HG02852 (cell line): Measurements from ENCODE around the gene CASZ1.

Experiments used
- ATAC-seq: cut with Tn5 transposase; IDR thresholded peaks from one replicate; pipeline ENCODE4 v1.9.1; 2021; ENCODE audit warnings: mild to moderate bottlenecking, moderate library complexity; ENCODE audit not compliant: unreplicated experiment

CASZ1 gene

DNA sequence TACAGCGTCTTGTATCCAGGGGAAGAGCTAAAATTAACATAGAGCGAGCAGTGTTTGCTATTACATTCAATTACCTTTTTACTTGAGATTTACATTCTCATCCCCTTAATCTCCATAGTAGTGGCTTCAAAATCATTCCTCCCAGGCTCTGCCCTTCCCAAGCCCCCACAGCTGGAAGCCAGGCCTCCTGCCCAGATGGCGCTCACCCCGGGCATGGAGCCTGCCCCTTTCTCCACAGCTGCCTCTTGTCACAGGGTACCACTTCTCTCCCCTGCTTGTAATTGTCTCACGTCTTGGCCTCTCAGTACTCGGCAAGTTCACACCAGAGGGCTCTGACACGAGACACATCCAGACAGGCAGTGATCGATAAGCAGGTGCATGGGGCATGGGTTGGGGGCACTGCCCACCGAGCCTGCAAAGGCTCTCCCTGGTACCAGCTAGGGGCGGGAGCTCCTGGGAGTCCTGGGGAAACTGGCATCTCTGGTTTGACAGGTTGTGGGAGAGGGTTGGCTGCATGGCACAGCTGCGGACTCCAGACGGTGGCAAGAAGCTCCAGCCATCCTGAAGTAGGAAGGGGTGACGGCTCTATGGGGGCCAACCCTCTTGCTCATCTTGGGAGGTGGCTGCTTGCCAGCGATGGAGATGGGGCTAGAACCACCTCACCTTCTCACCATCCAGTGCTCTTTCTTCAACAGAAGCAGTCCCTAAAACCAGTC is 20.1 kb downstream of the CASZ1 start:
- ATAC-seq = no peak

DNA sequence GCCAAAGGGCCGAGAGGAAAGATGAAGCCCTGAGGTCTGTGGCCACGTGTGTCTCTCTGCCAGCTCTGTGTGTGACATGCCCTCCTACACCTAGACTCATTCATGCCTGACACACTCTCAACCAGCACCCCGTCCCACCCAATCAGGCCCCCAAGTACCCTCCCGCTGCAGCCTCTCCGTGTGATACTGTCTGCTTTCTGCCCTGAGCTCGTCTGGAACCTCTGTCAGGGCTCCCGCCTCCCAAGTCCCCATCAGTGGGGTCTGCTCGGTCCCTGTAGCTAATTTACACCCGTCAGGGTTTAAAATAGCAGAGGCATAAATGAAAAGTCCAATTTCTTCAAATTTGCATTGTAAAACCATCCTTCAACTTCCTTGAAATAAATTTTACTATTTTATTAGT is 20.7 kb downstream of the CASZ1 start:
- no peak for ATAC-seq

DNA sequence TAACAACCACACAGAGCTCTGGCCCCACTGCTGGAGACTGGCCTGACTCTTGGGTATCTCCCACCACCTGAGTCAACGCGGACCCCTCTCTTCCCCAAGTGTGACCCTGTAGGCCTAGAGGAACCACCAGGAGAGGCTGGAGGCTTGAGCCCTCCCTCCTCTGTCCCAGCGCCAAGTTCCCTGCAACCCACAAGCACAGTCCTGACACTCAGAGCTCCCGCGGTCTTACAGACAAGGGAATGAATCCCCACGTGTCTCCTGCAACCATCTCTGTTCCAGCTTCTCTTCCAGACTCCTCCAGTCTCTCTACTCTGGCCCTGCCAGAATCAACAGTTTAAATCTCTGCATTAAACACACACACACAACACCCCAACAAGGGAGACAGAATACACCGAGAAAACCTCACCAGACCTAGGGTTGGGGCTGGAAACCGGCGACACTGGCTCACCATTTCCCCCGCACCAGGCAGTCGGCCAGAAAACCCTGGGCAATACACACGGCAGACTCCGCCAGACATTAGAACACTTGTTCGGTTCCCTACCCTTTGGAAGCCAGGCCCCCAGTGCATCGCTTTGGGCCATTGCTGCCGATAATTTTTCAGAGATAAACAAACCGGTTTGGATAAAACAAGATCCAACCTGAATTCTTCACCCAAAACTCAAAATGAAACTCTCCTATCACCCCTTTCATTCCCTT is 21.7 kb downstream of the CASZ1 start:
- no peak for ATAC-seq

DNA sequence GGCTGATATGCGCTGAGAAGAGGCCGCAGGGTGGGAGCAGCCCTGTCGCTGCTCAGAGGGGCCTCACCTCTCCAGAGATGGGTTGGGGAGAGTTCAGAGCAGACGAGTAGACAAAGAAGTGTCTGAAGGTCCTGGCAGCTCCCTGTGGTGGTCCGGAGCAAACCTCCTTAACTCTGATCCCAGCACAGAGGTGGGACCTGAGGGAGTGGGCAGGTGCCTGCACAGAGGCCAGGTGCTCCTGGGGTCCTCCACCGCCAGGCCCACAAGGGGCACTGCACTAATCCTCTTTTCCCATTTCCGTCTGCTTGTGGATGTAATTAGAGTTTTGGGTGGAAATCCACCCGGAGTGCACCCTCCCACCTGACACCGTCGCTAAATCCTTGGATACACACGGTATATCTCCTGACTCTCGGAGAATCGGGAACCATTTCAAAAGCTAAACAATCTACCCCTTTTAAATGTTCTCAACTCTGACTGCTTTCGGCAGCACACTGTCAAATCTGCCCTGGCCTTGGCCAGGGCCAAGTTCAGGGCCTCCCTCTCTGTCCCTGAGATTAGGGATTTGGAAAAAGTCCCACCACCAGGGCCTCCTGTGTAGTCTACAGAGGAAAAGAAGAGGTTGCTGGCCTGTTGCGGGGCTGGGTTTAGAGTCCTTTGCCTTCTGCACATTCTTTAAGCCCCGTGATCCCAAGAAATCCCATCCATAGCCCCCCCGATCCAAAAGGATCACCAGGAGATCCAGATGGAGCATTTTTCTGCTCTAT is 22.4 kb downstream of the CASZ1 start:
- ATAC-seq = no peak

GRCh38 chr1:10773376-10773775 is 23.1 kb downstream of the CASZ1 start:
- ATAC-seq = no peak

DNA sequence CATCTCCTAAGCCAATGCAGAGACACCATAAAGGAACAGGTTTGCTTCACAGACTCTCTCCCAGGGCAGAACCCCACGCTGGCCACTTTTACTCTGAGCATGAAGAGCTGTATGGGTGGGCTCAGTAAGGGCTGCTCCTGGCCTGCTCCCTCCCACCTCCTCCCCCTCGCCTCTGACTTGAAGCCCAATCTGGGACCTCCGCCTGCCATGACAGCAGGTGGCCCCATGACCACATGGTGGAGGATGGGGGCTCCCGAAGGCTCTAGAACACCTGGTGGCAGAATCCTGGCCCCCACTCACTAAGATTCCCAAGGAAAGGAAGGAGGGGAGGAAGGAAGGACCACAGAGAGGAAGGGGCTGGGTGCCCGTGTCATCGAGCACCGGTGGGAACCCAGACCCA is 23.7 kb downstream of the CASZ1 start:
- ATAC-seq = no peak

DNA sequence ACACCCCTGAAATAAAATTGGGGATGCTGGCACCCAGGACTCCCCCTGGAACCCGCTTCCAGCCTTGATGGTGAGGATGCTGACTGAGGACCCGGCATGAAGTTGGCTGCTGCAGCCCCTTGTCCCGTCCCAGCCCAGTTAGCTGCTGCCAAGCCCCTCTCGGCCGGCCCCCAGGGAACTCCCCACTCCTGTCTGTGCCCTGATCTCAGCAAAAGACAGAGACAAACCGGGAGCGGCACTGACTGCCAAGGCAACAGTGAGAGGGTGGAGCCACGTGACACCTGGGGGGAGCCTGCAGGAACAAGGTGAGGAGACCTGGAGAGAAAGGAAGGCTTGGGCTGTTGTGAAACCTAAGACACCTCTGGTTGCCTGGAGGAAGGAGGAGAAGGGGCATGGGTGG is 24.7 kb downstream of the CASZ1 start:
- no peak for ATAC-seq

- ATAC-seq = no peak
Measured at GRCh38 chr1:10768552-10768951, 27.9 kb downstream of the CASZ1 start.

DNA sequence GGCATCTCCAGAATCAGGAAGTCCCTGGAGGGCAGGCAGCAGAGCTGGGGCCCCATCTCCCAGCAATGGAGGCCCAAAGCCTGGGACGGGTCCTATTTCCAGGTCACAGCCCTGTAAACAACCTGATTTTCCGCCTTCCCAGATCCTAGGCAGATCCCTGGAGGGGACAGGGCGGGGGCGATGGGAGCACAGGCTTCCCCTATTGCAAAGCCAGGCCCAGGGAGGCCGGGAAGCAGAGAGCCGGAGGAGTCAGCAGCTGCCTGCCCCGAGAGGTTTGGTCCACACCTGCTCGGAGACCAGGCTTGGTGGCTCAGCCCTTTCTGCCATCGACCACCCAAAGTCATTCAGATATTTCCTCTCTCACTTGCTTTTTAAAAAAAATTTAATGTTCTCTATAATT is 29.2 kb downstream of the CASZ1 start:
- no peak for ATAC-seq

DNA sequence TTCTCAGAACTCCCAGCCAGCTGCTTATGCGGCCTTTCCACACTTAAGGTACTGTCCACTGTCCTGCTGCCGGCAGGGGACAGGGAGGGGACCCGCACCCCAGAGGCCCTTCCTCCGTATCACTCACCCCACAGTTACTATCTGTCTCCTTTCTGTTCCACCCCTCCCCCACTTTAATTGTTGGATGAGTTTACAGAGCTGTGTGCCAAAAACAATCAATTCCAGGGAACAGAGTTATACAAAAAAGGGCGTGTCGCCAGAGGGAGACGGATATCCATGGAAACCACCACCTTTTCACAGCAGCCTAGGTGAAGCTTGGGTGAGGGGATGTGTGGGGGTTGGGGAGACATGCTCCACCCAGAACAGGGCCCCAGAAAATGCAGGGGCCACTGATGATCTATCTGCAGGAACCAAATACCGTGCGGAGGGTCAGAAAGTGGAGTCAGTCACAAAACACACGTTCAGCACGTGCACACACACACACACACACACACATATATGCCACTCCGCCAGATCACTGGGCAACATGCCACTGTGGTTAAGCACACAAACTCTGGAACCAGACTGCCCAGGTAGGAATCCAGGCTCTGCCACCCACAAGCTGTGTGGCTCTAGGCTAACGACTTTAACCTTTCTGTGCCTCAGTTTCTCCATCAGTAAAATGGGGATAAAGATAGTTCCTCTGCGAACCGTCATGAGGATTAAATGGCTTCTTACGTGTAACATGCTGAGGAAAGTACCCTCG is 30.5 kb downstream of the CASZ1 start:
- ATAC-seq = no peak

- ATAC-seq = no peak
Measured at GRCh38 chr1:10765304-10765703, 31.1 kb downstream of the CASZ1 start.

- no peak for ATAC-seq
Measured at GRCh38 chr1:10764296-10764798, 32.1 kb downstream of the CASZ1 start.

GRCh38 chr1:10762875-10763274 is 33.6 kb downstream of the CASZ1 start:
- ATAC-seq = no peak

DNA sequence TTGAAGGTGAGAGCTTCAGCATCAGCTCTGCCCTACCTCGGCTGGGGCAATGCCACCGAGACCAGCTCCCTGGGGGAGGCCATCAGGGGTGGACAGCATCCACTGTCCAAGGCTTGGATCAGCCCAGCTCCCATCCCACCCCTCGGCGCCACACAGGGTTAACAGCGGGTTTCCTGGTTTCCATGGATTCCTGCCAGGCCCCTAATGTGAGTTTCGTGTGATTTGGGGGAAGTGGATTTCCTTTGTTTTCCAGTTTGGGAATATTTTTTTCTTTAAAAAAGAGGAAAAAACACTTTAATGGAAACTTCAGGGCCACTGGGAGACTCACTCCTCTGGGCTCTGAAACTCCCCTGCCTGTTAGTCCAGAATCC is 34.3 kb downstream of the CASZ1 start:
- ATAC-seq = no peak

GRCh38 chr1:10761503-10762152 is 34.8 kb downstream of the CASZ1 start:
- ATAC-seq = no peak

DNA sequence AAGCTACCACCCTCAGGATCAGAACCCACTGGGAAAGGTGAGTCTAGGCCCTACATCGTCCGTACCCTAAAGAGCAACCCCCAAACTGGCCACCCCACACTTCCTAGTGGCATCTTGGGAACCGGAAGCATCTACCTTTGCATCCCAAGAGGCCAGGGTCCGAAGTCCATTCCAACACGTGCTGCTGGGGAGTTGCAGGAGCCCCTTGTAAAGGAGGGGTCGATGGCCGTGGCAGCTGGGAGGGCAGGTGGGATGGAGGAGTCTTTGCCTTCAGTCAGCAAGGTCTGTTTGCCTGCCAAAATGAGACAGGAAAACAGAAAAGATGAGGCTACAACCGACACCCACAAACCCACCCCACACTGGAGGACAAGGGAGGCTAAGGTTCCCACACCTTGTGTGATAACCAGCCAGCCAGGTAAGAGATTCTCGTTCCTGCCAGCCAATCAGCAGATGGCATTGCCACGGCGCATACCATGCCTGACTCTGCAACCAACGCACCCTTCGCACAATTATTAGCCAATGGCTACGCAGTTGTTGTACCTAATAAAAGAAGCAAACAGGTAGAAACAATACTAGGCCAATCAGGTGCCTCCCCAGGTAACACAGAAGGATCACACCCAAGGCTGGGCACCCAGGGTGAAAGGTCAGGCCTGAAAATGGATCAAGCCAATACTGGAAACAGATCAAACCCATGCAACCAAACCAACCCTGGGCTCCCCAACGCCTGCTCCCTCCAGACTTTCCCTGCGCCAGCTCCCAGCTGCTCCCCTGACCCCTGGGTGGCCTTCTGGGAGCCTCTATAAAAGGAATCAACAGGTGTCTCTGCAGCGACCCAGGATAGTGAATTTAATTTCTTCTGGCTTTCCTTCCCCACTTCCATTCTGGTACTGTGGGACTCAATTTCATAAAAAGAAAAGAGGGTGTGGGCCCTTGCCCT is 35.6 kb downstream of the CASZ1 start:
- no peak for ATAC-seq

GRCh38 chr1:10759413-10760200 is 36.8 kb downstream of the CASZ1 start:
- ATAC-seq = no peak

GRCh38 chr1:10756842-10757241 is 39.6 kb downstream of the CASZ1 start:
- no peak for ATAC-seq
